ENCODE measurements around the gene ETV5. TPM values are rescaled to one million over a fixed set of nuclear protein-coding genes. Genes with fewer than 3 reads are reported as not detected.

Gene ETV5
- total and polyA plus RNA-seq, 10 of the 15 experiments (the other 5 are each of a cell fraction or from before 2014, with no cell fraction given), result 5.0 to 18.4 (median 7.4) TPM

- TF ChIP-seq ZBTB4 (CRISPR knock-in tag; IDR thresholded peaks at IDR 0.05) (no peak), SKIL (IDR thresholded peaks at IDR 0.05; ENCODE audit: low read depth, poor library complexity, severe bottlenecking) (no peak), CEBPZ (IDR thresholded peaks at IDR 0.05; ENCODE audit: low read depth, low read length) (no peak), MEF2A (IDR thresholded peaks at IDR 0.05; ENCODE audit: insufficient read depth, low read depth, low read length) (no peak), TCF12 (IDR thresholded peaks at IDR 0.05; ENCODE audit: low read depth, low read length) (no peak), HDGF (IDR thresholded peaks at IDR 0.05) (no peak), IRF5 (IDR thresholded peaks at IDR 0.05; ENCODE audit: borderline replicate concordance) (no peak)
Observed at GRCh38 chr3:186049001-186049400, 59.9 kb downstream of the ETV5 start (continued).

Measured in GM12878 (cell line).